Common myeloid progenitor, CD34-positive (primary cell): ENCODE results near the gene COL12A1.

Experiments
- CTCF ChIA-PET: fragments of 350-600 bp; sonication (Branson Sonifier 250); formaldehyde crosslinking; loops from one replicate; lab custom pipeline; 2021; ENCODE audit warnings: antibody characterized with exemption; lab: Charles Lee
- POLR2A ChIA-PET: fragments of 350-600 bp; sonication (Branson Sonifier 250); formaldehyde crosslinking; loops from one replicate; lab custom pipeline; 2021; ENCODE audit warnings: antibody characterized with exemption; lab: Charles Lee
- DNase-seq, 3 donors: peaks; one replicate each; pipeline versions ENCODE4 v3.0.0 to v3.0.0-alpha.2; 2013
- H3K27ac ChIP-seq, 2 experiments: 1 replicate in 1 of 2; 2 replicates in 1 of 2; pipeline ENCODE4 v1.7.0; 2013; ENCODE audit warnings: inconsistent platforms in 2 of 2, low read length in 2 of 2, mild to moderate bottlenecking in 2 of 2, low read depth in 1 of 2, moderate library complexity in 1 of 2; ENCODE audit not compliant: severe bottlenecking in 2 of 2, insufficient read depth in 1 of 2, poor library complexity in 1 of 2
- H3K27me3 ChIP-seq, 5 experiments: replicated peaks in 2 of 5; 1 replicate in 3 of 5; 2 replicates in 2 of 5; pipeline versions ENCODE4 v1.6.1 to v1.7.0; 2013; ENCODE audit warnings: low read length in 4 of 5, mild to moderate bottlenecking in 2 of 5, moderate library complexity in 2 of 5, inconsistent platforms in 1 of 5; ENCODE audit not compliant: insufficient read depth in 5 of 5, control insufficient read depth in 4 of 5
- H3K36me3 ChIP-seq, 4 experiments: 1 replicate in 2 of 4; 2 replicates in 2 of 4; pipeline versions ENCODE4 v1.6.1 to v1.7.0; 2013; ENCODE audit warnings: low read length in 3 of 4, control low read depth in 1 of 4, mild to moderate bottlenecking in 1 of 4; ENCODE audit not compliant: control insufficient read depth in 4 of 4, insufficient read depth in 4 of 4
- H3K4me1 ChIP-seq, 4 experiments: 1 replicate in 3 of 4; 2 replicates in 1 of 4; pipeline versions ENCODE4 v1.6.1 to v1.7.1; 2013; ENCODE audit warnings: low read length in 3 of 4, mild to moderate bottlenecking in 3 of 4, control low read depth in 1 of 4, inconsistent platforms in 1 of 4, moderate library complexity in 1 of 4; ENCODE audit not compliant: control insufficient read depth in 4 of 4, insufficient read depth in 4 of 4; ENCODE audit errors: control extremely low read depth in 1 of 4
- H3K4me3 ChIP-seq, 7 experiments: 1 replicate in 4 of 7; 2 replicates in 3 of 7; pipeline versions ENCODE4 v1.5.1 to v1.7.0; 2013; ENCODE audit warnings: mild to moderate bottlenecking in 7 of 7, low read length in 6 of 7, moderate library complexity in 6 of 7, inconsistent platforms in 2 of 7, low read depth in 2 of 7, control low read depth in 1 of 7; ENCODE audit not compliant: insufficient read depth in 4 of 7, control insufficient read depth in 1 of 7; ENCODE audit errors: extremely low read depth in 1 of 7
- H3K9me3 ChIP-seq, 5 experiments: 1 replicate in 4 of 5; 2 replicates in 1 of 5; pipeline versions ENCODE4 v1.6.1 to v1.7.1; 2013; ENCODE audit warnings: low read length in 4 of 5, mild to moderate bottlenecking in 2 of 5, inconsistent platforms in 1 of 5, low read depth in 1 of 5, moderate library complexity in 1 of 5; ENCODE audit not compliant: control insufficient read depth in 4 of 5, insufficient read depth in 2 of 5; ENCODE audit errors: control extremely low read depth in 1 of 5
- WGBS: methylation state at CpG from one replicate; pipeline ENCODE4 v1.1.5; 2013; ENCODE audit not compliant: insufficient coverage; 5-methylcytosine and 5-hydroxymethylcytosine counted together

Gene COL12A1

DNA sequence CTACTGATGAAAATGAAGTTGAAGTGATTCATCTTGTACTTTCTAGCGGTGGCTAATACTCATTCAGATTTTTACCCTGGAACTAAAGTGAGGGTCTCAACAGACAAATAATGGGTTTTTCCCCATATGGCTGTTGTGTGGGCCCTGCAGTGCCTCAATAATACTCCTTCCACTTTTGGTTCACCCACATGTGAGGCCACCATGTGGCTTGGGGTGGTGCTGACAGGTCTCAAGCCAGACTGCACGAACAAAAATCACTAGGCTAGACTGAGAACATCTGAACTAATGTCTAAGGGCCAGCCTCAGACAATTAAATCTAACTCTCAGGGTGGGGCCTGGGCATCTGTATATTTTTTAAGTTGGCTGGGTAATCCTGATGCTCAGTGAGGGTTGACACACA lies 7.9 kb upstream of the COL12A1 start:
- WGBS, result 67% methylated on average over 1 of the region's 2 CpGs

DNA sequence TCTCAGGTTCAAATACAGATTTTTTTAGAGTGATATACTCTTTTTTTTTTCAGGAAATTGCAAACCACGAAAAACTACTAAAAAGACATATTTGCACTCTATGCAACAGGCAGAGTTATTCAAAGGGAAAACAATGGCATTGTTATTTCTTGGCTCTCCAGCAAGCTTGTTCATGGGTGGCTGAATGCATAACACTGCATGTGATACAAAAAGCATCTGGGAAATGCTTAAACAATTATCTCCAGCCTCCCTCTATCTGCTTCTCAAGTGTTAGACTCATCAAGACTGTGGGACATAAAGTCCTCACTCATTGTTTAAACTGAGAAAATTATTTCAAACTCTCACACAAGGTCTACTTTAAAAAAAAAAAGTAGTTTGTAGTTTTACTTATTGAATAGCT lies 7.3 kb upstream of the COL12A1 start:
- DNase-seq, result no peak
- H3K4me1 ChIP-seq, result peaks cover 0 to 20% (median 10%) of the 10 kb centered on the region in 4 experiments
- peaks cover 0 to 11% (median 7%) of the 10 kb centered on the region in 5 experiments for H3K27me3 ChIP-seq
- WGBS, result no CpG with 5 or more reads among the region's 1 CpG
- POLR2A ChIA-PET, result no interaction called here
- CTCF ChIA-PET, result no interaction called here
- H3K9me3 ChIP-seq, result no peaks in the 10 kb centered on the region
- H3K36me3 ChIP-seq, result no peaks in the 10 kb centered on the region
- H3K27ac ChIP-seq, result no peak overlapping the region
- no peak overlapping the region for H3K4me3 ChIP-seq

More for the DNA sequence above, 7.9 kb upstream of the COL12A1 start:
- Histone ChIP-seq H3K27ac (no peak overlapping the region), H3K9me3 (no peaks in the 10 kb centered on the region), H3K4me3 (no peak overlapping the region), H3K36me3 (no peaks in the 10 kb centered on the region), H3K27me3 (peaks cover 0 to 5% (median 1%) of the 10 kb centered on the region in 5 experiments), H3K4me1 (peaks cover 0 to 14% (median 5%) of the 10 kb centered on the region in 4 experiments)
- peak in 2 of 3 donors; percentile 19 to 21 for DNase-seq
- ChIA-PET CTCF (no interaction called here), POLR2A (no interaction called here)

DNA sequence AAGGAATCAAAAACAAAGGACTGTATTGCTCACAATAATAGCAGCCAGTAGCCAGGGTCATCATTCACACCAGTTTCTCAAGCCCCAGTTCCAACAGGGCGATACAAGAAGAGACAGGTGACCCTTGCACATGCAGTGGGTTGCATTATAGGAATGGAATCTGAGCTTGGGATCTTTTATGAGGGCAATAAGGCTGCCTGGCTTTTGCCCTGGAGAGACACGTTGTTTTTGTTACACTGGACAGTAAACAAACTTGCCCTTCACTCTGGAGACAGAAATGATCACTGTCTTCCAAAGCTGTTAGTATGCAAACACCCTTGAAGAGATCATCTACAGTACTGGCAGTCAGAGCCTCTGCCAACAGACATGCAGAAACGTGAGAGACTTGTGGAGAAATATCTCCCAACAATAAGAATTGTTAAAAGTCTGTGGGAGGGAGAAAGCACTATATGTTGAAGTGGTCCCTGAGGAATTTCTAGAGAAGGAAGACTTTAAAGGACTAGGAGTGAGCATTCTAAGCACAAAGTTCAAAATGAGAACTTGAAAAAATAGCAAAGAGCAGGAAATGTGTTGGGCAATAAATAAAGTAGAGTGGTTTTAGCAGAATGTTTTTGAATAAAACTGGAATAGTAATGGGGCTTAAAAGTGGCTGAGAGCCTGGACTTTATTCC lies 6.2 kb upstream of the COL12A1 start:
- Histone ChIP-seq H3K4me1 (peaks cover under 1 to 30% (median 21%) of the 10 kb centered on the region in 4 experiments), H3K9me3 (no peaks in the 10 kb centered on the region), H3K36me3 (no peaks in the 10 kb centered on the region), H3K27me3 (peaks cover 0 to 20% (median 18%) of the 10 kb centered on the region in 5 experiments), H3K4me3 (no peak overlapping the region), H3K27ac (no peak overlapping the region)
- ChIA-PET CTCF (interaction anchor here (0.6 to 5.8 kb wide), 14 partner anchors 9 to 1480 kb away, joined by 3 to 63 read pairs (median 4); partner anchors contain the start of gene COX7A2), POLR2A (interaction anchor here (0.5 kb wide), 1 partner anchor 1538 kb away, joined by 3 read pairs; no protein-coding TSS in a partner anchor)
- 100% methylated on average over 1 of the region's 3 CpGs for WGBS
- DNase-seq, result no peak

GRCh38 chr6:75210885-75211739 lies 5.3 kb upstream of the COL12A1 start:
- ChIA-PET CTCF (interaction anchor here (0.6 to 5.8 kb wide), 26 partner anchors 7 to 1479 kb away, joined by 3 to 63 read pairs (median 4); partner anchors contain the start of gene COX7A2), POLR2A (interaction anchor here (0.6 kb wide), 1 partner anchor 1453 kb away, joined by 4 read pairs; no protein-coding TSS in a partner anchor)
- no peak overlapping the region for H3K4me3 ChIP-seq
- no peaks in the 10 kb centered on the region for H3K36me3 ChIP-seq
- peaks cover 3 to 40% (median 29%) of the 10 kb centered on the region in 4 experiments for H3K4me1 ChIP-seq
- peak; percentile 76 to 85 (median 80) for DNase-seq
- no peaks in the 10 kb centered on the region for H3K9me3 ChIP-seq
- peaks cover 0 to 27% (median 26%) of the 10 kb centered on the region in 5 experiments for H3K27me3 ChIP-seq
- H3K27ac ChIP-seq, result no peak overlapping the region
- WGBS, result 100% methylated on average over 2 of the region's 10 CpGs

DNA sequence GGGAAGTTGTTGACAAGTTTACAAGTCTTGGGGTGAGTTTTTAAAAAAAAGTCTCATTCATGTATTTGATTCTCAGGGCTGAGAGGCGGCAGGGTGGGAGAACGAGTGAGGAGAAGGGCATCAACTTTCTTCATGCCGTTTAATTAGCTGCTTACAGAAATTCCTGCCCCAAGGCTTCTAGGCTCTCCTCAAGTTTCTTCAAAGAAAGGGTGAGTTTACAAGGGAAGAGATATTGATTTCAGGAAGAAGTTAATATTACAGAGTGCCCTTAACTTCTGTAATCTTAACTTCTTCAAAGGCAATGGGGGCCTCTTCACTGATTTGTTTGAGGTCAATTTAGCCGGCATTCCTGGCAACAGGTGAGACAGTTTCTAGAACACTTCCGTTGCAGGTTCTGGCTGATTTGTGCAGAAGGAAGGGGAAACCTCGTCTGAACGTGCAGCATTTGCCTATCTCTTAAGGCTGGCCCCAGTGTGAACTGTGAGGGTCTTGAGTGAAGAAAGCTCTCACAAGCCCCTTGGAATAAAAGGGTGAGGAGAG lies 3.4 kb upstream of the COL12A1 start:
- Histone ChIP-seq H3K9me3 (no peaks in the 10 kb centered on the region), H3K27me3 (peaks cover 0 to 46% (median 40%) of the 10 kb centered on the region in 5 experiments), H3K36me3 (no peaks in the 10 kb centered on the region), H3K4me1 (peaks cover 3 to 58% (median 45%) of the 10 kb centered on the region in 4 experiments), H3K27ac (no peak overlapping the region), H3K4me3 (peak overlapping the region in 1 of 7 experiments; percentile 27)
- CTCF ChIA-PET, result interaction anchor here (1.0 to 5.8 kb wide), 28 partner anchors 9 to 1537 kb away, joined by 3 to 63 read pairs (median 6); partner anchors contain the start of gene COX7A2
- no peak for DNase-seq
- POLR2A ChIA-PET, result no interaction called here
- 43% methylated on average over 6 of the region's 7 CpGs for WGBS

DNA sequence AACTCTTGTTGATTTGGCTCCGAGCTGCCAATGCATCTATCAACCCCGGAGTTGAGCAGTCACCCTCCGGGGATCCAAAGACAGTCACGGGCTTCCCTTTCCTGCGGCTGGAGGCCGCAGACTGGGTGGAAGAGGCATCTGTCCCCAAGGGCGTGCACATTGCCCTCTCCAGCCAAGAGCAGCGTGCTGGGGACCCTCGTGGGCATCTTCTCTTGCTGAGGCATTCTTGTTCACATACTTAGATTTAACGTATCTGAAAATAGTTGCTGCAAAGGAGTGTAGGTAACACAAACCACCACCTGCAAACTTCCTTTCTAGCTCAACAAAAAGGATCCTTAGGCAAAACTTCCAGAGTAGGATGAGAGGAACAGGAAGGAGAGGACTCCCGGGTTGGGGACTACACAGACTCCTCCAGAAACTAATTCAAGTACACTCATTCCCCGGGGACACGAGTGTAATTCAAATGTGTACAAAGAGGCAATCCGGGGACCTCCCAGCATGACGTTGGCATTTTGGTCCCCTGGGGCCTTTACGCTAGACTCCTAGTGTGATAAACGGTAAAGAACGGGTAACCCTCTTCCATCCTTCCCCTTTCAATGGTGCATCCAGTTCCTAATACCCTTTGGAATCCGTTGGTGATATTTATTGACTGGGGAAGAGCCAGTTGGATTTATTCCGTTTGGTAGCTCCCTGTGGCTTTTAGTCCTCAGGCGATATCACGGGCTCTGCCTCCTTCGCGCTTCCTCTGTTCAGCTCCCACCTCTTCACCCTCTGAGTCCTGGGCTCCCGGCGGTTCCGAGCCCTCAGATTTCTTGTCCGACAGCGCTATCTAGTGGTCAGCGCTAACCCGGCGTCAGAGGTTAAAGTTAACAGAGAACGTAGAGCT lies 2.7 kb upstream of the COL12A1 start:
- CTCF ChIA-PET, result interaction anchor here (0.6 to 5.8 kb wide), 28 partner anchors 9 to 1536 kb away, joined by 3 to 63 read pairs (median 4); partner anchors contain the start of gene COX7A2
- Histone ChIP-seq H3K4me3 (peak overlapping the region in 6 of 7 experiments; percentile 24 to 60 (median 26)), H3K36me3 (no peaks in the 10 kb centered on the region), H3K4me1 (peaks cover 3 to 60% (median 45%) of the 10 kb centered on the region in 4 experiments), H3K27ac (no peak overlapping the region), H3K27me3 (peaks cover 4 to 53% (median 46%) of the 10 kb centered on the region in 5 experiments), H3K9me3 (no peaks in the 10 kb centered on the region)
- peak; percentile 79 to 88 (median 86) for DNase-seq
- POLR2A ChIA-PET, result no interaction called here
- WGBS, result under 1% methylated on average over 21 of the region's 33 CpGs
